Cardiac fibroblast (primary cell): ENCODE results near the gene TOMM22.

Experiments used
- DNase-seq, 2 donors: peaks; one replicate each; pipeline versions ENCODE4 v3.0.0 to v3.0.0-alpha.2; 2010; ENCODE audit warnings: low read depth in 2 of 2
- H3K4me3 ChIP-seq, 2 donors: replicated peaks in 1 of 2; 1 replicate in 1 of 2; 2 replicates in 1 of 2; pipeline ENCODE4 v1.5.1; 2011; ENCODE audit warnings: low read depth in 2 of 2, low read length in 2 of 2, mild to moderate bottlenecking in 2 of 2, moderate library complexity in 1 of 2
- TF ChIP-seq, protein P1 (sequence below): IDR thresholded peaks from one replicate; pipeline ENCODE4 v1.5.1; 2011; ENCODE audit warnings: low read depth, mild to moderate bottlenecking, low read length, inconsistent platforms

The TOMM22 gene

DNA sequence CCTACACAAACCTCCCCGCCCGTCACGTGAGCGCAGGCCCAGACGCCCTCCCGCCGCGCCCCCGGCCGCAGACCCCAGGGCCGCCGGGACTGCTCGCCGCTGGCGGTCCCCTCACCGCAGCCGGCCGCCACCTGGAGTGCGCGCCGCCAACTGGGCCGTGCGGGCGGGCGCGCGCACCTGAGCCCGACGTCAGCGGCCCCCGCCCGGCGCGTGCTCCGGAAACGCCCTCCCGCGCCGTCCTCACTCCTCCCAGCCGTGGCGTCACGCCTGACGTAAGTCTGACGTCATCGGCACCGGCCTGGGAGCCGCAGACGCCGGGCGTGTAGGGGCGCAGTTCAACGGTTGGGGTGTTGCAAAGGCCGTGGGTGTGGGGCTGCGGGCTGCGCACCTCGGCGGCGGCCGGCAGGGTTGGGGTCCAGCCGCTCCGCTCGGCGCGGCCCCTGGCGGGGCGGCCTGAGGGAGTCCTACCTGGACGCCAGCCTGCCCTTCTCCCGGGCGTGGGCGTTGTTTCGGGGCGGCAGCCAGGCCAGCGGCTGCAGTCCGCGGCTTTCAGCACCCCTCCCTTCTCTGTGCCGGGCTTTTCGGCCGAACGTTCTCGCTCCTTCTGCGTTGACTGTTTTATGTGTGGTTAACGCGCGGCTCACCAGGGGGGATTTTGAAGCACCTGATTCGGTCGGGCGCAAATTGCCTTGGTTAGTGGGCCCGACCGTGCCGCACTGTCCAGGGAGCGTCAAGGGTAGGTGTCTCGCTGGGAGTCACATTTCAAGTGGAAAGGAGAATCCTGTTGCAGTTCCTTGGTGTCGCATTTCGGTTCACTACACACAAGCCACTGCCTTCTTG is 19.3 kb downstream of the TOMM22 start, which contains the start of gene JOSD1:
TSS of gene JOSD1 (minus strand) at position 155 of the 840 bp plus-strand sequence. CDS start 956 bp downstream, outside the sequence.
- peak within 1 kb of the TSS; percentile 65 to 80 for H3K4me3 ChIP-seq
- peak; percentile 93 to 98 for DNase-seq
- TF ChIP-seq, protein P1, sequence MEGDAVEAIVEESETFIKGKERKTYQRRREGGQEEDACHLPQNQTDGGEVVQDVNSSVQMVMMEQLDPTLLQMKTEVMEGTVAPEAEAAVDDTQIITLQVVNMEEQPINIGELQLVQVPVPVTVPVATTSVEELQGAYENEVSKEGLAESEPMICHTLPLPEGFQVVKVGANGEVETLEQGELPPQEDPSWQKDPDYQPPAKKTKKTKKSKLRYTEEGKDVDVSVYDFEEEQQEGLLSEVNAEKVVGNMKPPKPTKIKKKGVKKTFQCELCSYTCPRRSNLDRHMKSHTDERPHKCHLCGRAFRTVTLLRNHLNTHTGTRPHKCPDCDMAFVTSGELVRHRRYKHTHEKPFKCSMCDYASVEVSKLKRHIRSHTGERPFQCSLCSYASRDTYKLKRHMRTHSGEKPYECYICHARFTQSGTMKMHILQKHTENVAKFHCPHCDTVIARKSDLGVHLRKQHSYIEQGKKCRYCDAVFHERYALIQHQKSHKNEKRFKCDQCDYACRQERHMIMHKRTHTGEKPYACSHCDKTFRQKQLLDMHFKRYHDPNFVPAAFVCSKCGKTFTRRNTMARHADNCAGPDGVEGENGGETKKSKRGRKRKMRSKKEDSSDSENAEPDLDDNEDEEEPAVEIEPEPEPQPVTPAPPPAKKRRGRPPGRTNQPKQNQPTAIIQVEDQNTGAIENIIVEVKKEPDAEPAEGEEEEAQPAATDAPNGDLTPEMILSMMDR = no peak

DNA sequence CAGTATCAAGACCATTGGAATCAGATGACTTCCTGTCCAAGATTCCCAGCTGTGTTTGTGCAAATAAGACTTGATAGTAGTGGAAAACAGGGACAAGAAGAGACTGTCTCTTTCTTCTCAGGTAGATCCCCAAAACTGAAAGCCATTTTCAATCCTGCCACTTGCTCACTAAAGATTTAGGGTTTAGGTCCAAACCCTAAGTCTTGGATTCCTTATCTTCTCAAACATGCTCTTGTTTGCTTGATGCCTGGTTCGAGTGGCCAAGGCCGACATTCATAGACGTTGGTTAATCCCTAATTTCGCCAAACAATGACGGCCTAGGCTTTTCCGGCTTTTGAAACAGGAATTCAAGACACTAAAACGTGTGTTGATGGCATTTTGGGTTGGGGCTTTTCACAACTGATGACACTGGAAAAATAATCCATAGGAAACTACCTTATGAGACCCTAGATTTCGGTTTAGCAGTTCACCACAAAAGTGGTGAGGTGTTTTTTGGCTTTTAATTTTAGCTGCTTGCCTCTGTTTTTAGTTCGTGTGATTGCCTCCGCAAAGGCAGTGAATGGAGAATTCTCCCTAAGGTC is 23.0 kb downstream of the TOMM22 start:
- peak overlapping the region; percentile 19 to 43 for H3K4me3 ChIP-seq
- TF ChIP-seq, protein P1 = no peak
- peak in 1 of 2 donors; percentile 9 for DNase-seq

DNA sequence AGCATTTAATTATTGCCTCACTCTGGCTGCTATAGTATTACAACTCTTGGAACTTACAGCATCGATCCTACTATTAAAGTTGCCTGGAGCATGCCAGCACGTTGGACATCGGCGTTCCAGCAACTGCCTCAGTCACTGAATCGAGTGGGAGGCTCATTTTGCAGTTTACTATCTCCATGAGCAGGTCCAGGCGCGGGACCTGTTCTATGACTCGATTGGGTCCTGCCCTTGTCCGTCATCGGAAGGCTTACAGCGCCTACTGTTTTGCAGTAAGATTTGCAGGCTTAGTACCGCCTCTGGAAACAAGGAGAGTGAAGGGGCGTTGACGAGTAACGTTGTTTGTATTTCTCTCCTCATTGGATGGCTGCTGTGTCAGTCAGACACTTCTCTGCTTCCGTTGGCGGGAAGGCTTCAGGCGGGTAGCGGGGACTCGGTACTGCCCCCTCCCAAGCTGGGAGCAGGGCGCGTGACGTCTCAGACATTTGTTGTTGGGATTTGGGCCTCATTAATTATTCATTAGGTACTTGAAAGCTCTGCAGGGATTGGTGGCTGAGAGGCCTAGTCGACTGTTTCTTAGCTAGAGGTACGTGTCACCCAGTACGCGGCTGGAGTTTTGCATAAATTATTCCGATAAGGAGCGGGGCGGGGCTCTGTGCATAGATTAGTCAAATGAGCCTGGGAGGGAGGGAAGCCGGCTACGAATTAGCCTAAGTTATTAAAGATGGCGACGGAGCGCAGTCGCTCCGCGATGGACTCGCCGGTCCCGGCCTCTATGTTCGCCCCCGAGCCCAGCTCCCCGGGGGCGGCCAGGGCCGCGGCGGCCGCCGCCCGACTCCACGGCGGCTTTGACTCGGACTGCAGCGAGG is 23.7 kb downstream of the TOMM22 start, which contains the start of gene GTPBP1:
TSS of gene GTPBP1 (plus strand) at position 710 of the 866 bp plus-strand sequence. CDS start at position 722, 12 bp downstream.
- peak within 1 kb of the TSS; percentile 94 to 95 for H3K4me3 ChIP-seq
- peak; percentile 100 for DNase-seq
- TF ChIP-seq, protein P1 = no peak

DNA sequence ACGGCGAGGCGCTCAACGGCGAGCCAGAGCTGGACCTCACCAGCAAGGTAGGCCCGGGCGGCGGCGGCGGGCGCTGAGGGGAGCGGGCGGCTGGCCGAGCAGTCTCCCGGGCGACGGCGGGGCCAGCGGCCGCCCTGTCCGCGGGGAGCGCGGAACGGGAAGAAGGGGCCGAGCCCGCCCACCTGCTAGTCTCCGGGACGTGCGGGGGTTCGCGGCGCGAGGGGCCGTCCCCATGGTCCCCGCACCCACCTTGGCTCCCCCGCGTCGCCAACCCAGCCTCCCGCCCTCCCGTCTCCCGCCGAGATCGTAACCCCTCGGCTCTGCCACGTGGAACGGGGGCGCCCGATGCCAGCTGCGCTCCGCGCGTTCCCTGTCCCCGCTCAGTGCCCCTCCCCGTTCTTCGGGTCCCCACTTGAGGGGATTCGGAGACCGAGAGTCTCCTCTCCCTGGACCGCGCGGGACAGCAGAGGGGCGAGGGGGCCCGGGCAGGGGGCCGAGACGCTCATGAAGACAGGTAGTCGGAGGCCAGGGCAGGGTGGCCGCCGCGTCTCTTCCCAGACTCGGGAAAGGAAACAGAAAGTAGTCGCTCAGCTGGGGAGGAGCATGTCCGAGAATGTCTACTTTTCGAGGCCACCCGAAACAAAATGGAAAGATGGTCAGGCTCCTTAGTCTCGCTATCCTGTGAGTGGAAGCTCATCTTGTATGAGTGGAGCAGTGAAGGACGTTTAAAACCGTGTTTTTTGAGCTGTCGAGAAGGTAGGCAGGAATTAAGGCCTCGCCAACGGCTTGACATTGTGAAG is 24.5 kb downstream of the TOMM22 start:
- peak overlapping the region; percentile 94 to 95 for H3K4me3 ChIP-seq
- TF ChIP-seq, protein P1 = no peak
- peak; percentile 35 to 53 for DNase-seq

DNA sequence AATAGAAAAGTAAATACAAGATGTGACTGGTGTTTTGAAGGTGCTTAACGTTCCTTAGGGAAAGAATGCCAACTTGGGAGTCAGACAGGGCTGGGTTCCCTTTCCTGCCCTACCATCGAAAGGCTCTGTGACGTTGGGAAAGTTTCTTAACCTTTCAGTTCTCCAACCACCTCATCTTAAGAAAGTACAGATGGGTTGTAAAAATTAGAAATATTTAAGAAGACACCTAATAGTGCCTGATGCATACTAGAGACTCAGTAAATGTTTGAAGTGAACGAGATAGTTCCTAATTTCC is 25.1 kb downstream of the TOMM22 start:
- DNase-seq = peak in 1 of 2 donors; percentile 15
- peak overlapping the region; percentile 94 to 95 for H3K4me3 ChIP-seq
- TF ChIP-seq, protein P1 = no peak

DNA sequence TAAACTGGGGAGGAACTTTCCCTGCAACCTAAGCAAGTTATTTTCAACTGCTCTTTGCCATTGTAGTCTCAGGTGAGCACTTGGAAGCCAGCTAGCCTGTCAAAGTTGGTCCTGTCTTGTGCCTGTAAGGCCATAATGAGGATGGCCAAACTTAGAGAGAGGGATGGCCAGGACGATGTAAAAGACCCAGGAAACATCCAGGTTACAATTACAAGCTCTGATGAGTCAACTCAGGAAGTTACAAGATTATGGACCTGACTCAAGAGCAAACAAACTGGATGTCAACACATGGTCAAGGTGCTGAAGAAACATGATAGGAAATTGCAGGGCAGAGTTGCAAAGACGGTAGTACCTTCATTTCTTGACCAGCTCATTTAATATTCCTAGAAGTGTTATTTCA is 25.6 kb downstream of the TOMM22 start:
- DNase-seq = peak; percentile 32 to 68
- TF ChIP-seq, protein P1 = no peak
- peak overlapping the region; percentile 94 to 95 for H3K4me3 ChIP-seq
